ENCODE results near the gene CCDC192.

The CCDC192 gene

DNA sequence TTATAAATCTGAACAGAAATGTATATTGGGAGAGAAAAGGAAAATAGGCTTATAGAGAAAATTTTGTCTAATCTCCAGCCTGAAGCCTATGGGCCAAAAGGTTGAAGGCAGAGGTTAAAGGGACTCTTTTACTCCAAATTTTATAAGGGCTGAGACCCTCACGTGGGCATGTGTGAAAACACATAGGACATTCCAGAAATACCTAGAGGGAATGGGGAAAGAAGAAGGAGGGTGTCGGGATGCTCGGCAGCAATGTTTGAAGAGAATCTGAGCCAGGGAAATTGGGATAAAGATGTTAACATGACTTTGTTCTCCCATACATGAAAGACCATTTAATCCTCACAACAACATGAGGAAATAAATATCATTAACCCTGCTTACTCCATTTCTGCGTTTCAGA lies 278.3 kb downstream of the CCDC192 start:
- DNase-seq (ENCODE audit: low spot score) = no peak

- no peak for DNase-seq (ENCODE audit: low spot score)
Measured at GRCh38 chr5:127985811-127986325, 282.7 kb downstream of the CCDC192 start.

DNA sequence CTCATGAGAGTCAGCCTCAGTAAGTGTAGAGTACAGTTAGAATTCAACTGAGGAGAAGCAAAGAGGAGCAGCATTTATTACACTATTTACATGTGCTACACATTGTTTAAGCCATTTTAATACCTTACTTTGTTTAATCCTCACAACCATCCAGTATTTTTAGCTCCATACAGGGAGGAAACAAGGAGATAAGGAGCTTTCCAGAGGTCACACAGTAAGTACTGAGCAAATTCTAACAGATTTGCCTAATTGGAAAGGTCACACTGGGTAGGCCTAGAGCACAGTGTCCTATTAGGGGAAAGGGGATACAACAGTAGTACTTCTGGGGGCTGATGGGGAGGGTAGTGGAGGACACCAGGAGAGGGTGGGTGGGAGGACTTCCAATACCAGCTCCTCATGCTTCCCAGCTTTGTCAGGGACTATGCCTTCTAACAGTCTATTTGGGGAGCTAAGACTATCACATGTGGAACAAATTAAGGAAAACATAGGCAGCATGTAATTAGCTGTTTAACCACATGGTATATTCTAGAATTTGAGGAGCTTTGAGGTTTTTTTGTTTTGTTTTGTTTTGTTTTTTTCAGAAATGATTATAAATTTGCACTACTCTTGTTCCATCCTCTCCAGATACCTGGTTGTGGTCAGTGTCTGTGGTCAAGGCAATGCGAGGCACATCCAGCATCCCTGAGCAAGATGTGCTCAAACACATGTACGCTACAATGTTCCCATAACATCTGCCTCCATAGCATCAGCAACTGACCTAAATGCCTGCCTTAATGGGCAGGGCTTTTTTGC lies 284.4 kb downstream of the CCDC192 start:
- no peak for DNase-seq (ENCODE audit: low spot score)

DNA sequence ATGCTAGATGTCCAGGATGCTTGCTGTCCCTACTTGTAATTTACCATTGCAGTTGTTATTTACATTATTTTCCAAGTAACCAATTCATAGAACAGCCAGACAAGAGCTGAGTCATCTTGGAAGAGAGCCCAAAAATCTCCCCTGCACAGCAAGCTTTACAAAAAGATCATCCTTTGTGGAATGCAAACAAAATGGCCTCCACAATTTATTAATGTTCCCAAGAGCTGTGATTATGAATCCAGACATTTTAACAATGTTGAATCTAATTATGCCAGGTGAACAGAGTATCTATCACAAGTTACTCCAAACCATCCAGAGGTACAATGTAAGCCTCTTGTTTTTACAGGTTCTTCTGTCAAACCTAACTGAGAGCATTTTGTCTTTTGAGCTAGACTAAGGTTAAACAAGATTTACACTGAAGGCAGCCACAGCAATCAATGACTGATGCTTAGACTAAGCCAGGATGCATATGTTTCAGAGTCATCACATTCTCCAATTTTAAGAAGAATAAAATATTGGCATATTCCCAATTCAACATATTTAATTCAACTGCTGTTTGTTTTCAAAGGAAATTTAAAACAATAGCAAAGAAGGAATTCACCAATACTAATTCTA lies 285.1 kb downstream of the CCDC192 start:
- DNase-seq (ENCODE audit: low spot score) = no peak
